H1 (cell line): ENCODE data around the gene CCDC112. TPM values are rescaled to one million over a fixed set of nuclear protein-coding genes. Genes with fewer than 3 reads are reported as not detected.

Experiments
- CTCF ChIA-PET: fragments of 300-600 bp; sonication (Branson Sonifier 250); formaldehyde crosslinking; loops from one replicate; lab custom pipeline; 2021; ENCODE audit not compliant: partially characterized antibody; lab: Charles Lee
- POLR2A ChIA-PET: fragments of 300-600 bp; sonication (Branson Sonifier 250); formaldehyde crosslinking; loops from one replicate; lab custom pipeline; 2021; ENCODE audit warnings: inconsistent platforms; ENCODE audit not compliant: partially characterized antibody; lab: Charles Lee
- DNase-seq, 2 experiments: peaks; one replicate each; pipeline versions ENCODE4 v3.0.0 to v3.0.0-alpha.2; 2010 to 2022; ENCODE audit warnings: low spot score in 2 of 2, low read depth in 1 of 2, mixed read lengths in 1 of 2
- FAIRE-seq: peaks from 2 replicates; lab custom pipeline; 2011; peaks lifted over from hg19 to GRCh38; lab: Jason Lieb, UNC
- H2AFZ ChIP-seq: 2 replicates; pipeline ENCODE4 v1.8.1; 2012; ENCODE audit warnings: low read length, inconsistent platforms
- H2AK5ac ChIP-seq: 2 replicates; pipeline ENCODE4 v1.6.1; 2013; ENCODE audit warnings: low read depth, low read length
- H2BK120ac ChIP-seq: replicated peaks from 2 replicates; pipeline ENCODE3; 2013; ENCODE audit warnings: low read depth, low read length, inconsistent platforms
- H2BK12ac ChIP-seq: 2 replicates; pipeline ENCODE4 v1.6.1; 2013; ENCODE audit warnings: low read depth, low read length
- H2BK15ac ChIP-seq: 2 replicates; pipeline ENCODE4 v1.6.1; 2013; ENCODE audit warnings: low read length
- H2BK20ac ChIP-seq: 2 replicates; pipeline ENCODE4 v1.6.1; 2013; ENCODE audit warnings: low read length
- H2BK5ac ChIP-seq: 2 replicates; pipeline ENCODE4 v1.6.1; 2013; ENCODE audit warnings: low read depth, low read length
- H3K14ac ChIP-seq: 2 replicates; pipeline ENCODE4 v1.6.1; 2013; ENCODE audit warnings: inconsistent platforms; ENCODE audit not compliant: insufficient read length
- H3K18ac ChIP-seq: 2 replicates; pipeline ENCODE4 v1.6.1; 2013; ENCODE audit warnings: low read length; ENCODE audit errors: extremely low read depth
- H3K23ac ChIP-seq: 2 replicates; pipeline ENCODE4 v1.6.1; 2013; ENCODE audit warnings: inconsistent platforms; ENCODE audit not compliant: insufficient read length
- H3K23me2 ChIP-seq: 2 replicates; pipeline ENCODE4 v1.6.1; 2013; ENCODE audit warnings: low read depth, low read length
- H3K27ac ChIP-seq: 2 replicates; pipeline ENCODE4 v1.6.1; 2011; ENCODE audit warnings: low read depth, low read length, inconsistent platforms
- H3K27me3 ChIP-seq, 4 experiments: replicated peaks in 1 of 4; 1 replicate in 1 of 4; 2 replicates in 3 of 4; pipeline versions ENCODE4 v1.6.1 to v1.8.1; 2011 to 2013; ENCODE audit warnings: low read length in 3 of 4, mild to moderate bottlenecking in 3 of 4, inconsistent platforms in 2 of 4, mixed read lengths in 2 of 4, moderate library complexity in 1 of 4; ENCODE audit not compliant: control insufficient read depth in 3 of 4, insufficient read depth in 3 of 4; ENCODE audit errors: extremely low read depth in 1 of 4
- H3K36me3 ChIP-seq, 4 experiments: 2 replicates each; pipeline versions ENCODE4 v1.6.1 to v1.8.1; 2011 to 2013; ENCODE audit warnings: mild to moderate bottlenecking in 4 of 4, low read length in 3 of 4, moderate library complexity in 2 of 4, control low read depth in 1 of 4, inconsistent platforms in 1 of 4; ENCODE audit not compliant: insufficient read depth in 4 of 4, control insufficient read depth in 2 of 4
- H3K4ac ChIP-seq: replicated peaks from 2 replicates; pipeline ENCODE3; 2013; ENCODE audit warnings: low read length, low read depth, mixed read lengths, inconsistent platforms; ENCODE audit not compliant: insufficient read length
- H3K4me1 ChIP-seq, 4 experiments: replicated peaks in 1 of 4; 1 replicate in 1 of 4; 2 replicates in 3 of 4; pipeline versions ENCODE4 v1.6.1 to v1.8.1; 2011 to 2013; ENCODE audit warnings: low read length in 3 of 4, inconsistent platforms in 2 of 4, mixed read lengths in 1 of 4; ENCODE audit not compliant: insufficient read depth in 4 of 4, control insufficient read depth in 3 of 4
- H3K4me2 ChIP-seq, 2 experiments: 2 replicates each; pipeline versions ENCODE4 v1.6.1 to v1.8.1; 2011 to 2013; ENCODE audit warnings: low read depth in 2 of 2, low read length in 2 of 2, control low read depth in 1 of 2, inconsistent platforms in 1 of 2, mild to moderate bottlenecking in 1 of 2; ENCODE audit not compliant: insufficient read depth in 1 of 2
- H3K4me3 ChIP-seq, 4 experiments: fragments of 200-600, 300-600 bp in 1 of 4; sonication (generic), shearing (Covaris generic), sonication (Bioruptor Twin) in 1 of 4; 2 replicates each; pipeline versions ENCODE4 v1.5.1 to v1.8.1; 2011 to 2016; ENCODE audit warnings: low read length in 4 of 4, low read depth in 3 of 4, control low read depth in 2 of 4, inconsistent platforms in 2 of 4, mild to moderate bottlenecking in 2 of 4, mixed read lengths in 1 of 4, moderate library complexity in 1 of 4; ENCODE audit not compliant: insufficient read depth in 2 of 4; ENCODE audit errors: extremely low read depth in 1 of 4
- H3K56ac ChIP-seq: replicated peaks from 2 replicates; pipeline ENCODE3; 2013; ENCODE audit warnings: low read depth, mild to moderate bottlenecking, mixed read lengths, low read length, inconsistent platforms; ENCODE audit not compliant: insufficient read length
- H3K79me1 ChIP-seq: 2 replicates; pipeline ENCODE4 v1.6.1; 2013; ENCODE audit warnings: low read depth, low read length, control low read depth
- H3K79me2 ChIP-seq, 2 experiments: 2 replicates each; pipeline versions ENCODE4 v1.6.1 to v1.8.1; 2012 to 2013; ENCODE audit warnings: low read length in 2 of 2, mild to moderate bottlenecking in 2 of 2, inconsistent platforms in 1 of 2; ENCODE audit not compliant: insufficient read depth in 2 of 2, control insufficient read depth in 1 of 2
- H3K9ac ChIP-seq, 4 experiments: replicated peaks in 1 of 4; 1 replicate in 1 of 4; 2 replicates in 3 of 4; pipeline versions ENCODE4 v1.6.1 to v1.8.1; 2011 to 2013; ENCODE audit warnings: low read depth in 3 of 4, low read length in 3 of 4, control low read depth in 2 of 4, mild to moderate bottlenecking in 2 of 4, moderate library complexity in 2 of 4, inconsistent platforms in 1 of 4; ENCODE audit errors: extremely low read depth in 1 of 4
- H3K9me3 ChIP-seq, 2 experiments: 2 replicates each; pipeline versions ENCODE4 v1.6.1 to v1.8.1; 2012 to 2013; ENCODE audit warnings: mild to moderate bottlenecking in 2 of 2, moderate library complexity in 2 of 2, control low read depth in 1 of 2, inconsistent platforms in 1 of 2, low read depth in 1 of 2, low read length in 1 of 2, mixed read lengths in 1 of 2; ENCODE audit not compliant: insufficient read depth in 2 of 2
- H4K20me1 ChIP-seq, 2 experiments: replicated peaks in 1 of 2; 2 replicates each; pipeline versions ENCODE3 to v1.8.1; 2011 to 2013; ENCODE audit warnings: inconsistent platforms in 2 of 2, low read length in 2 of 2, mild to moderate bottlenecking in 1 of 2; ENCODE audit not compliant: insufficient read depth in 2 of 2, control insufficient read depth in 1 of 2
- H4K5ac ChIP-seq: 2 replicates; pipeline ENCODE4 v1.6.1; 2013; ENCODE audit warnings: low read length, low read depth, mixed read lengths, inconsistent platforms; ENCODE audit not compliant: insufficient read length
- H4K8ac ChIP-seq: 2 replicates; pipeline ENCODE4 v1.8.0; 2013; ENCODE audit warnings: mild to moderate bottlenecking, moderate library complexity, low read length, inconsistent platforms; ENCODE audit not compliant: insufficient read depth; ENCODE audit errors: extremely low read depth
- H4K91ac ChIP-seq: replicated peaks from 2 replicates; pipeline ENCODE3; 2013; ENCODE audit warnings: low read length, mixed read lengths, inconsistent platforms; ENCODE audit not compliant: insufficient read length
- E2F6 ChIP-seq: IDR thresholded peaks from 2 replicates; pipeline ENCODE4 v1.6.1; 2012; ENCODE audit warnings: inconsistent platforms
- PHF8 ChIP-seq: fragments of 200-600 bp; sonication (generic); conservative IDR thresholded peaks from 2 replicates; pipeline ENCODE4 v1.7.1; 2012; ENCODE audit warnings: low read depth, mild to moderate bottlenecking, inconsistent platforms, low read length, moderate library complexity
- polyA plus RNA-seq, 7 experiments: library from polyadenylated mRNA; depleted of rRNA in 3 of 7; stranded (reverse) in 5 of 7; unstranded in 2 of 7; fragments of >200 nt in 5 of 7; fragments of 200-250 nt in 2 of 7; gene quantifications; 1 replicate in 5 of 7; 2 replicates in 1 of 7; 4 replicates in 1 of 7; pipeline versions ENCODE4 v1.2.1 to v1.2.3, GENCODE V29; 2011 to 2013; ENCODE audit warnings: missing spikeins in 2 of 7, mixed read lengths in 2 of 7
- total RNA-seq: library from RNA; stranded (reverse); fragmentation: NEBNext Ultra II Directional; extraction: Animal tissue kit (Norgen Biotek cat#: 25700); gene quantifications from 2 replicates; pipeline ENCODE4 v1.2.1, GENCODE V29; 2021

The CCDC112 gene
- total and polyA plus RNA-seq, 2 of the 8 experiments (the other 6 are each of a cell fraction or from before 2014, with no cell fraction given), result 3.3 to 15.6 TPM

- H3K79me1 ChIP-seq, result no peaks in the 10 kb centered on the region
- no peak overlapping the region for H2BK120ac ChIP-seq
- H3K4me3 ChIP-seq, result no peak overlapping the region
- no peak overlapping the region for H3K56ac ChIP-seq
- no peak overlapping the region for H2BK15ac ChIP-seq
- no peak overlapping the region for H3K4me2 ChIP-seq
- no peak overlapping the region for H3K9ac ChIP-seq
- no peak overlapping the region for H3K27ac ChIP-seq
- H3K79me2 ChIP-seq, result no peaks in the 10 kb centered on the region
- H3K27me3 ChIP-seq, result no peaks in the 10 kb centered on the region
- H4K5ac ChIP-seq, result no peak overlapping the region
- TF ChIP-seq E2F6 (no peak), PHF8 (no peak)
- TF ChIP-seq, all 59 proteins: peak for 0
- H3K9me3 ChIP-seq, result no peaks in the 10 kb centered on the region
- DNase-seq, result no peak
- no peak overlapping the region for H2BK12ac ChIP-seq
- no peak overlapping the region for H4K8ac ChIP-seq
- H3K18ac ChIP-seq, result no peak overlapping the region
- H2BK5ac ChIP-seq, result no peak overlapping the region
- H3K14ac ChIP-seq, result no peak overlapping the region
- peaks cover 0 to 5% (median 0%) of the 10 kb centered on the region in 4 experiments; a peak in 2 of 7 replicates for H3K4me1 ChIP-seq
- H2BK20ac ChIP-seq, result no peak overlapping the region
- H2AK5ac ChIP-seq, result no peak overlapping the region
- H4K20me1 ChIP-seq, result no peaks in the 10 kb centered on the region
- H3K4ac ChIP-seq, result no peak overlapping the region
- no peak for FAIRE-seq
- no peaks in the 10 kb centered on the region for H3K36me3 ChIP-seq
- H3K23me2 ChIP-seq, result no peaks in the 10 kb centered on the region; the same call in 1 of the 2 replicates
- CTCF ChIA-PET, result interaction anchor here (0.7 to 8.9 kb wide), 40 partner anchors 11 to 759 kb away, joined by 3 to 138 read pairs (median 5); partner anchors contain the start of genes CCDC112 and TMED7
- H2AFZ ChIP-seq, result no peak overlapping the region
- POLR2A ChIA-PET, result interaction anchor here (1.0 to 1.6 kb wide), 3 partner anchors 236 to 263 kb away, joined by 3 to 4 read pairs (median 3); partner anchors contain the start of gene FEM1C
- no peak overlapping the region for H3K23ac ChIP-seq
- no peak overlapping the region for H4K91ac ChIP-seq
Observed at GRCh38 chr5:115308815-115309214, 12.4 kb upstream of the CCDC112 start.
